CD4-positive, alpha-beta T cell (primary cell): ENCODE measurements around the gene ARHGAP6. TPM values are rescaled to one million over a fixed set of nuclear protein-coding genes. Genes with fewer than 3 reads are reported as not detected.

Experiments
- ATAC-seq: fragments of 200-7000 bp; cut with Tn5 transposase; one replicate; pipeline ENCODE4 v1.10.0; 2022; ENCODE audit warnings: mild to moderate bottlenecking; ENCODE audit not compliant: poor library complexity
- CTCF ChIA-PET: fragments of 350-600 bp; sonication (Branson Sonifier 250); formaldehyde crosslinking; loops from one replicate; lab custom pipeline; 2021; ENCODE audit warnings: antibody characterized with exemption, inconsistent platforms; lab: Charles Lee
- POLR2A ChIA-PET: fragments of 350-600 bp; sonication (Branson Sonifier 250); formaldehyde crosslinking; loops from one replicate; lab custom pipeline; 2021; ENCODE audit warnings: antibody characterized with exemption, inconsistent platforms; lab: Charles Lee
- DNase-seq, 14 experiments: peaks; one replicate each; pipeline ENCODE4 v3.0.0-alpha.2; 2013 to 2020; ENCODE audit warnings: mixed read lengths in 2 of 14
- H3K27ac ChIP-seq, 2 donors: one replicate each; pipeline versions ENCODE4 v1.5.1 to v1.7.0; 2013; ENCODE audit warnings: low read length in 2 of 2, low read depth in 1 of 2, mild to moderate bottlenecking in 1 of 2
- H3K27me3 ChIP-seq, 2 experiments: 1 replicate in 1 of 2; 2 replicates in 1 of 2; pipeline versions ENCODE4 v1.6.1 to v1.7.0; 2013; ENCODE audit warnings: low read length in 2 of 2, control low read depth in 1 of 2, mild to moderate bottlenecking in 1 of 2, moderate library complexity in 1 of 2; ENCODE audit not compliant: insufficient read depth in 2 of 2, control insufficient read depth in 1 of 2
- H3K36me3 ChIP-seq: one replicate; pipeline ENCODE4 v1.6.1; 2013; ENCODE audit warnings: low read length, control low read depth; ENCODE audit not compliant: insufficient read depth
- H3K4me1 ChIP-seq: one replicate; pipeline ENCODE4 v1.6.1; 2013; ENCODE audit warnings: low read length, control low read depth; ENCODE audit not compliant: insufficient read depth
- H3K4me3 ChIP-seq: one replicate; pipeline ENCODE4 v1.5.1; 2013; ENCODE audit warnings: mild to moderate bottlenecking, low read length, moderate library complexity
- H3K9me3 ChIP-seq, 2 experiments: 1 replicate in 1 of 2; 2 replicates in 1 of 2; pipeline versions ENCODE4 v1.6.1 to v1.7.0; 2013; ENCODE audit warnings: low read length in 2 of 2, mild to moderate bottlenecking in 2 of 2, control low read depth in 1 of 2, moderate library complexity in 1 of 2; ENCODE audit not compliant: control insufficient read depth in 1 of 2, insufficient read depth in 1 of 2
- H3K27ac Mint-ChIP-seq: one replicate; pipeline ENCODE4 v1.8.0; 2020; ENCODE audit warnings: mixed read lengths
- H3K27me3 Mint-ChIP-seq: one replicate; pipeline ENCODE4 v1.8.0; 2021; ENCODE audit warnings: mixed read lengths
- H3K36me3 Mint-ChIP-seq: one replicate; pipeline ENCODE4 v1.8.0; 2021; ENCODE audit warnings: low read depth, mixed read lengths
- H3K4me1 Mint-ChIP-seq: one replicate; pipeline ENCODE4 v1.8.0; 2021; ENCODE audit warnings: low read depth, mixed read lengths
- H3K4me3 Mint-ChIP-seq: one replicate; pipeline ENCODE4 v1.8.0; 2020; ENCODE audit warnings: mild to moderate bottlenecking, mixed read lengths
- H3K9me3 Mint-ChIP-seq: one replicate; pipeline ENCODE4 v1.8.0; 2020; ENCODE audit warnings: mixed read lengths
- CTCF ChIP-seq: fragments of 200-600 bp; IDR thresholded peaks from one replicate; pipeline ENCODE4 v1.8.0; 2022; ENCODE audit warnings: antibody characterized with exemption, mild to moderate bottlenecking
- intact Hi-C, 2 experiments: fragments of 100-400 bp; cut with DNase I in 1 of 2; cut with micrococcal nuclease in 1 of 2; formaldehyde crosslinking; loops; one replicate each; pipeline versions ENCODE4 v1.15.1 to v1.9.0; 2023 to 2025; cut with DNase I, micrococcal nuclease
- polyA plus RNA-seq, 2 donors: library from polyadenylated mRNA; unstranded; fragments of 120-200 nt; gene quantifications; one replicate each; pipeline ENCODE4 v1.2.1, GENCODE V29; 2013
- total RNA-seq, 174 experiments: library from RNA in 2 of 174; stranded (reverse) in 2 of 174; gene quantifications; one replicate each; pipeline ENCODE4 v1.2.3 and lab custom pipeline; 2021 to 2026

ARHGAP6 gene
- total RNA-seq (not detected), total RNA-seq (lab: John Stamatoyannopoulos, UW) (0 to 1.0 (median 0.13) reads per million in 172 experiments)
- polyA plus RNA-seq (2013, experiment 1 of 2) = 0.04 TPM
- polyA plus RNA-seq (2013, experiment 2 of 2) = 0.57 TPM

GRCh38 chrX:11665168-11666111 lies at the start of gene ARHGAP6:
Gene ARHGAP6 (minus strand): TSS chrX:11665920. CDS start chrX:11664828, 1,092 bp downstream.
- no peaks in the 10 kb centered on the region for H3K36me3 ChIP-seq
- ChIA-PET CTCF (no interaction called here), POLR2A (no interaction called here)
- H3K4me1 Mint-ChIP-seq = peaks cover 5% of the 10 kb centered on the region
- no peak for TF ChIP-seq CTCF
- ATAC-seq (no peak), DNase-seq (no peak)
- no peak within 1 kb of the TSS for H3K4me3 Mint-ChIP-seq
- H3K4me3 ChIP-seq = no peak within 1 kb of the TSS
- H3K9me3 Mint-ChIP-seq = no peaks in the 10 kb centered on the region
- no peaks in the 10 kb centered on the region for H3K36me3 Mint-ChIP-seq
- no peak within 1 kb of the TSS for H3K27ac ChIP-seq
- no peaks in the 10 kb centered on the region for H3K4me1 ChIP-seq
- H3K27me3 ChIP-seq = peaks cover 14 to 41% of the 10 kb centered on the region in 2 experiments
- peaks cover 72% of the 10 kb centered on the region for H3K27me3 Mint-ChIP-seq
- no peak within 1 kb of the TSS for H3K27ac Mint-ChIP-seq
- no peaks in the 10 kb centered on the region for H3K9me3 ChIP-seq
- intact Hi-C loops = no loop called here

GRCh38 chrX:11704725-11705495 lies 39.2 kb upstream of the ARHGAP6 start:
- H3K9me3 Mint-ChIP-seq = no peaks in the 10 kb centered on the region
- Histone ChIP-seq H3K4me3 (no peak overlapping the region), H3K9me3 (no peaks in the 10 kb centered on the region), H3K27ac (no peak overlapping the region), H3K36me3 (no peaks in the 10 kb centered on the region), H3K27me3 (no peaks in the 10 kb centered on the region), H3K4me1 (no peaks in the 10 kb centered on the region)
- ATAC-seq (no peak), DNase-seq (no peak)
- intact Hi-C loops = no loop called here
- POLR2A ChIA-PET = no interaction called here
- H3K27me3 Mint-ChIP-seq = no peaks in the 10 kb centered on the region
- H3K4me3 Mint-ChIP-seq = no peak overlapping the region
- H3K27ac Mint-ChIP-seq = no peak overlapping the region
- TF ChIP-seq CTCF = no peak
- CTCF ChIA-PET = no interaction called here
- no peaks in the 10 kb centered on the region for H3K4me1 Mint-ChIP-seq
- no peaks in the 10 kb centered on the region for H3K36me3 Mint-ChIP-seq

- H3K36me3 ChIP-seq = no peaks in the 10 kb centered on the region
- no peaks in the 10 kb centered on the region for H3K4me1 Mint-ChIP-seq
- H3K4me1 ChIP-seq = no peaks in the 10 kb centered on the region
- ChIA-PET CTCF (no interaction called here), POLR2A (no interaction called here)
- intact Hi-C loops = no loop called here
- ATAC-seq (no peak), DNase-seq (no peak)
- H3K36me3 Mint-ChIP-seq = no peaks in the 10 kb centered on the region
- H3K4me3 Mint-ChIP-seq = no peak overlapping the region
- no peaks in the 10 kb centered on the region for H3K9me3 ChIP-seq
- H3K27me3 ChIP-seq = no peaks in the 10 kb centered on the region
- no peak for TF ChIP-seq CTCF
- H3K27ac Mint-ChIP-seq = no peak overlapping the region
- no peak overlapping the region for H3K27ac ChIP-seq
- no peaks in the 10 kb centered on the region for H3K9me3 Mint-ChIP-seq
- no peaks in the 10 kb centered on the region for H3K27me3 Mint-ChIP-seq
- no peak overlapping the region for H3K4me3 ChIP-seq
These were observed 38.1 kb upstream of the ARHGAP6 start for GRCh38 chrX:11703855-11704254.
